AG04450 (cell line): ENCODE results near the gene RPS15. TPM values are rescaled to one million over a fixed set of nuclear protein-coding genes. Genes with fewer than 3 reads are reported as not detected.

ENCODE experiments used
- CTCF ChIA-PET: fragments of 300-600, 350-600 bp; formaldehyde crosslinking; extraction: SDS; loops from one replicate; lab custom pipeline; 2022; ENCODE audit warnings: antibody characterized with exemption, inconsistent platforms; lab: Charles Lee
- POLR2A ChIA-PET: fragments of 350-600 bp; formaldehyde crosslinking; extraction: SDS; loops from one replicate; lab custom pipeline; 2021; ENCODE audit warnings: antibody characterized with exemption, inconsistent platforms; lab: Yijun Ruan, JAX
- DNase-seq: peaks from one replicate; pipeline ENCODE4 v3.0.0-alpha.2; 2011; ENCODE audit warnings: low read depth, low spot score
- H3K27ac ChIP-seq: one replicate; pipeline ENCODE4 v1.5.1; 2012; ENCODE audit warnings: low read depth, low read length, control low read depth
- H3K27me3 ChIP-seq: one replicate; pipeline ENCODE4 v1.6.0; 2012; ENCODE audit warnings: low read length; ENCODE audit not compliant: control insufficient read depth, insufficient read depth
- H3K4me3 ChIP-seq: 2 replicates; pipeline ENCODE4 v1.5.1; 2011; ENCODE audit warnings: mild to moderate bottlenecking, low read depth, low read length, control low read depth
- H3K9me3 ChIP-seq: 2 replicates; pipeline ENCODE4 v1.5.1; 2012; ENCODE audit warnings: low read length; ENCODE audit not compliant: control insufficient read depth, insufficient read depth
- CTCF ChIP-seq: IDR thresholded peaks from 2 replicates; pipeline ENCODE4 v1.5.1; 2011; ENCODE audit warnings: low read depth, low read length, control low read depth, inconsistent platforms
- polyA plus RNA-seq: library from polyadenylated mRNA; depleted of rRNA; stranded (reverse); fragments of >200 nt; gene quantifications from 2 replicates; pipeline ENCODE4 v1.2.3, GENCODE V29; 2011

Gene RPS15
- polyA plus RNA-seq, 1 experiment = 596 TPM

GRCh38 chr19:1431759-1432506 is 6.3 kb upstream of the RPS15 start:
- POLR2A ChIA-PET = no interaction called here

GRCh38 chr19:1432507-1432887 is 5.7 kb upstream of the RPS15 start:
- CTCF ChIA-PET = no interaction called here
- Histone ChIP-seq H3K27ac (no peak overlapping the region), H3K4me3 (no peak overlapping the region), H3K27me3 (no peaks in the 10 kb centered on the region), H3K9me3 (peaks cover 3% of the 10 kb centered on the region; the same call in 1 of the 2 replicates)
- DNase-seq = no peak
- POLR2A ChIA-PET = no interaction called here
- TF ChIP-seq CTCF = no peak

More at GRCh38 chr19:1431759-1432506, 6.3 kb upstream of the RPS15 start:
- H3K4me3 ChIP-seq = no peak overlapping the region
- no peak for TF ChIP-seq CTCF
- H3K9me3 ChIP-seq = peaks cover 3% of the 10 kb centered on the region; the same call in 1 of the 2 replicates
- CTCF ChIA-PET = no interaction called here
- no peak overlapping the region for H3K27ac ChIP-seq
- DNase-seq = no peak
- H3K27me3 ChIP-seq = no peaks in the 10 kb centered on the region

- peaks cover 5% of the 10 kb centered on the region; the same call in 1 of the 2 replicates for H3K9me3 ChIP-seq
- no peak overlapping the region for H3K27ac ChIP-seq
- DNase-seq = no peak
- ChIA-PET POLR2A (no interaction called here), CTCF (no interaction called here)
- H3K4me3 ChIP-seq = no peak overlapping the region
- TF ChIP-seq CTCF = no peak
- H3K27me3 ChIP-seq = no peaks in the 10 kb centered on the region
Measured at GRCh38 chr19:1433119-1434039, 4.8 kb upstream of the RPS15 start.

- ChIA-PET POLR2A (no interaction called here), CTCF (no interaction called here)
- Histone ChIP-seq H3K9me3 (peaks cover 6% of the 10 kb centered on the region; the same call in 1 of the 2 replicates), H3K4me3 (no peak overlapping the region), H3K27me3 (no peaks in the 10 kb centered on the region), H3K27ac (no peak overlapping the region)
- TF ChIP-seq CTCF = no peak
- no peak for DNase-seq
Measured at GRCh38 chr19:1434040-1434366, 4.2 kb upstream of the RPS15 start.
